Loucy (cell line): ENCODE data around the gene AAR2.

Experiments
- H2AFZ ChIP-seq: fragments of 200-600 bp; sonication (generic); 2 replicates; pipeline ENCODE4 v1.6.0; 2016; ENCODE audit warnings: antibody characterized with exemption, mild to moderate bottlenecking, low read length, moderate library complexity
- H3F3A ChIP-seq: fragments of 200-600 bp; 2 replicates; pipeline ENCODE4 v1.6.0; 2016; ENCODE audit warnings: antibody characterized with exemption, low read depth, mild to moderate bottlenecking
- H3K27me3 ChIP-seq: fragments of 200-600 bp; sonication (generic); 2 replicates; pipeline ENCODE4 v1.6.1; 2014; ENCODE audit warnings: low read length, mild to moderate bottlenecking; ENCODE audit not compliant: insufficient read depth, poor library complexity, severe bottlenecking
- H3K36me3 ChIP-seq: fragments of 200-600 bp; sonication (generic); 2 replicates; pipeline ENCODE4 v1.6.1; 2016; ENCODE audit warnings: low read length; ENCODE audit not compliant: insufficient read depth
- H3K4me1 ChIP-seq: fragments of 200-600 bp; sonication (generic); 2 replicates; pipeline ENCODE4 v1.5.1; 2014; ENCODE audit warnings: low read length, mild to moderate bottlenecking; ENCODE audit not compliant: insufficient read depth, poor library complexity, severe bottlenecking
- H3K4me2 ChIP-seq: fragments of 200-600 bp; sonication (generic); 2 replicates; pipeline ENCODE4 v1.6.0; 2014; ENCODE audit warnings: antibody characterized with exemption, low read length, low read depth, mild to moderate bottlenecking; ENCODE audit not compliant: poor library complexity, severe bottlenecking
- H3K4me3 ChIP-seq: fragments of 200-600 bp; sonication (generic); 2 replicates; pipeline ENCODE4 v1.5.1; 2014; ENCODE audit warnings: low read length, mild to moderate bottlenecking, mixed read lengths; ENCODE audit not compliant: poor library complexity, severe bottlenecking
- H3K79me2 ChIP-seq: fragments of 200-600 bp; sonication (generic); 2 replicates; pipeline ENCODE4 v1.6.1; 2014; ENCODE audit warnings: low read length; ENCODE audit not compliant: insufficient read depth
- H3K9ac ChIP-seq: fragments of 200-600 bp; sonication (generic); 2 replicates; pipeline ENCODE4 v1.6.0; 2014; ENCODE audit warnings: mild to moderate bottlenecking, low read depth, low read length, moderate library complexity; ENCODE audit not compliant: poor library complexity, severe bottlenecking
- H3K9me2 ChIP-seq: fragments of 200-600 bp; sonication (generic); replicated peaks from 2 replicates; pipeline ENCODE4 v1.6.1; 2016; ENCODE audit warnings: low read depth, low read length, mixed read lengths
- H3K9me3 ChIP-seq: fragments of 200-600 bp; sonication (generic); 2 replicates; pipeline ENCODE4 v1.6.1; 2014; ENCODE audit warnings: mild to moderate bottlenecking, antibody characterized with exemption, low read length, low read depth; ENCODE audit not compliant: insufficient read depth
- H4K20me1 ChIP-seq: fragments of 200-600 bp; sonication (generic); 2 replicates; pipeline ENCODE4 v1.6.0; 2014; ENCODE audit warnings: antibody characterized with exemption, low read length, mild to moderate bottlenecking; ENCODE audit not compliant: insufficient read depth, poor library complexity, severe bottlenecking
- EZH2phosphoT487 ChIP-seq: fragments of 200-600 bp; IDR thresholded peaks from 2 replicates; pipeline ENCODE4 v1.6.1; 2018; ENCODE audit warnings: antibody characterized with exemption, mild to moderate bottlenecking, moderate library complexity, borderline replicate concordance
- TF ChIP-seq, protein P1 (sequence below): fragments of 200-600 bp; sonication (generic); conservative IDR thresholded peaks from 2 replicates; pipeline ENCODE4 v1.5.1; 2014; ENCODE audit warnings: mild to moderate bottlenecking, antibody characterized with exemption, low read length

Gene AAR2

GRCh38 chr20:36207602-36208001 is 28.7 kb upstream of the AAR2 start:
- Histone ChIP-seq H3K36me3 (no peaks in the 10 kb centered on the region), H3K27me3 (no peaks in the 10 kb centered on the region), H2AFZ (no peak overlapping the region), H3K4me2 (no peak overlapping the region), H3K9me2 (no peaks in the 10 kb centered on the region), H3K4me3 (no peak overlapping the region), H3K4me1 (no peaks in the 10 kb centered on the region), H3K9me3 (no peaks in the 10 kb centered on the region), H3F3A (no peaks in the 10 kb centered on the region), H3K9ac (no peak overlapping the region), H4K20me1 (no peaks in the 10 kb centered on the region), H3K79me2 (no peaks in the 10 kb centered on the region)
- no peak for TF ChIP-seq EZH2phosphoT487
- TF ChIP-seq, protein P1, sequence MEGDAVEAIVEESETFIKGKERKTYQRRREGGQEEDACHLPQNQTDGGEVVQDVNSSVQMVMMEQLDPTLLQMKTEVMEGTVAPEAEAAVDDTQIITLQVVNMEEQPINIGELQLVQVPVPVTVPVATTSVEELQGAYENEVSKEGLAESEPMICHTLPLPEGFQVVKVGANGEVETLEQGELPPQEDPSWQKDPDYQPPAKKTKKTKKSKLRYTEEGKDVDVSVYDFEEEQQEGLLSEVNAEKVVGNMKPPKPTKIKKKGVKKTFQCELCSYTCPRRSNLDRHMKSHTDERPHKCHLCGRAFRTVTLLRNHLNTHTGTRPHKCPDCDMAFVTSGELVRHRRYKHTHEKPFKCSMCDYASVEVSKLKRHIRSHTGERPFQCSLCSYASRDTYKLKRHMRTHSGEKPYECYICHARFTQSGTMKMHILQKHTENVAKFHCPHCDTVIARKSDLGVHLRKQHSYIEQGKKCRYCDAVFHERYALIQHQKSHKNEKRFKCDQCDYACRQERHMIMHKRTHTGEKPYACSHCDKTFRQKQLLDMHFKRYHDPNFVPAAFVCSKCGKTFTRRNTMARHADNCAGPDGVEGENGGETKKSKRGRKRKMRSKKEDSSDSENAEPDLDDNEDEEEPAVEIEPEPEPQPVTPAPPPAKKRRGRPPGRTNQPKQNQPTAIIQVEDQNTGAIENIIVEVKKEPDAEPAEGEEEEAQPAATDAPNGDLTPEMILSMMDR, result no peak

- H3F3A ChIP-seq, result no peaks in the 10 kb centered on the region
- H3K36me3 ChIP-seq, result no peaks in the 10 kb centered on the region
- no peak for TF ChIP-seq EZH2phosphoT487
- TF ChIP-seq, protein P1, result no peak
- no peaks in the 10 kb centered on the region for H3K9me2 ChIP-seq
- no peak overlapping the region for H3K4me2 ChIP-seq
- H3K4me3 ChIP-seq, result no peak overlapping the region
- H3K4me1 ChIP-seq, result no peaks in the 10 kb centered on the region
- H3K79me2 ChIP-seq, result no peaks in the 10 kb centered on the region
- H3K9me3 ChIP-seq, result no peaks in the 10 kb centered on the region
- H3K9ac ChIP-seq, result no peak overlapping the region
- no peaks in the 10 kb centered on the region for H4K20me1 ChIP-seq
- no peak overlapping the region for H2AFZ ChIP-seq
- no peaks in the 10 kb centered on the region for H3K27me3 ChIP-seq
These were observed 28.0 kb upstream of the AAR2 start for GRCh38 chr20:36208257-36208656.

DNA sequence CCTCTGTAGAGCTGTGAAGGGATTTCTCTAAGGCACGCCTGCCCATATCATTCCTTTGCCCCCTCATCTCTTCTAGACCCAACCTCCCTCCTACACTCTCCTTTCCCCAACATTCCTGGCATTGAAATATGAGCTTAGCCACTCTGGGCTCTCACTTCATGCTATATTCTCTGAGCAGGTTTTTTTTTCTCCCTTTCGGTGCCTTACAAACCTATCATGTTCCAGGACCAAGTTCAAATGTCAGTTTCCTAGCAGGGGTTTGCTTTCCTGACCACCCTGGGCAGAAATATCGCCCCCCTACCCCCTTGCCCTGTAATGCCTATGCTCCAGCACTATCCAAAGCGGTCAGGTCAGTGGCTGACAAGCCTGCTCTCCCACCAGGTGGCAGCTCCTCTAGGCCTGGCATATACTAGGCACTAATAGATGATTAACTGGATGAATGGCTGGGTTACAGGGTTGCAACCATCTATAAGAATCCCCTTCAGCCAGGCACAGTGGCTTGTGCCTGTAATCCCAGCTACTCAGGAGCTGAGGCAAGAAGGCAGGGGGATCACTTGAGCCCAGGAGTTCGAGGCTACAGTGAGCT is 25.7 kb upstream of the AAR2 start:
- Histone ChIP-seq H3K4me3 (no peak overlapping the region), H3K9me3 (no peaks in the 10 kb centered on the region), H3K4me2 (no peak overlapping the region), H4K20me1 (no peaks in the 10 kb centered on the region), H3K9me2 (no peaks in the 10 kb centered on the region), H3K9ac (no peak overlapping the region), H3F3A (no peaks in the 10 kb centered on the region), H3K27me3 (no peaks in the 10 kb centered on the region), H3K36me3 (no peaks in the 10 kb centered on the region), H3K79me2 (no peaks in the 10 kb centered on the region), H3K4me1 (no peaks in the 10 kb centered on the region), H2AFZ (no peak overlapping the region)
- no peak for TF ChIP-seq EZH2phosphoT487
- TF ChIP-seq, protein P1, result peak; percentile 18; the same call in 1 of the 2 replicates
